Measurements from ENCODE around the gene TGFB2.

The TGFB2 gene

GRCh38 chr1:218371927-218372672 lies 27.0 kb downstream of the TGFB2 start:
- Histone ChIP-seq H3K4me3 (ENCODE audit: low read depth, low read length) (no peak overlapping the region), H3K36me3 (no peaks in the 10 kb centered on the region), H3K27me3 (no peaks in the 10 kb centered on the region), H3K4me1 (no peaks in the 10 kb centered on the region), H3K9me3 (no peaks in the 10 kb centered on the region)
- TF ChIP-seq CTCF (IDR thresholded peaks at IDR 0.05; ENCODE audit: low read depth, low read length), result no peak
- no peak for DNase-seq

DNA sequence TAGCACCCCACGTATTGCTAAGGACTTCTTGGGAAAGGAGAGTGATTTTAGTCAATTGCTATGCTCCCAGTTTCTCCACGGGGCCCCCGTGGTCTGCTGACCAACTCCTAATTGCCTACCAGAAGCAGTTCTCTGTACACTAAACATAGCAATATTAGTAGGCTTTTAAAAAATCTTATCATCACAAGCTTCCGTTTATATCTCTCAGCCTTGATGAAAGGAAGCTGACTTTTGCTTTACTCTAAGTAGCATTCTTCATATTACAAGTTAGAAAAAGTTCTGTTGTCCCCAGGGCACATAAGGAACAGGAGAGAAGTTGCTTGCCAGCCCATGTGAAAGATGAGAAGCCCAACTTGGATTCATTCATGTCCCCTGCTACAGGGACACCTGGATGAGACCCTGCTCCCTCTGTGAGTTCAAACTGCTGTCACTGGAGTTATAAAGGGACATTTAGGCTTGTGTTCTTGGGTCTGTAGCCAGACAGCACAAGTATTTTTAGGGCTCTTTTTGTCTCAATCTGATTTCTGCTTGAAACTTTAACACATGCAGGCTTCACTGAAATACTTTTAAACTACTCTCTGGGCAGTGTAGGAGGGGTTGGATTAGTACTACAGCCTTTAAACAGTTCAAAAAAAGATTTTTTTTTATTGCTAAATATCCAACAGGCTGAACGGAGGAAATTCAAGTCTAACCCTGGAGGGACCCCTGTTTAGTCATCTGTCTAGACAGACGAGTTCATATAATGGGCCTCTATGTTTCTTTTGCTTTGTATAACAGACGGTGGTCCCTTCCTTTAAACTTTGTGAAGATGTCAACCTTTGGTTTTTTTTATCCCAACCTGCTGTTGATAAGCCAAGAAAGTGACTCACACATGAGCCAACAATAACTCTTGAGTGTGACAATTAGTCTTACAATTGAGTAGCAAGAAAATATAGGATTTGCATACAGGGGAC lies 29.5 kb downstream of the TGFB2 start:
- no peak for TF ChIP-seq CTCF (IDR thresholded peaks at IDR 0.05; ENCODE audit: low read depth, low read length)
- Histone ChIP-seq H3K9me3 (no peaks in the 10 kb centered on the region), H3K27me3 (no peaks in the 10 kb centered on the region), H3K4me3 (ENCODE audit: low read depth, low read length) (no peak overlapping the region), H3K36me3 (no peaks in the 10 kb centered on the region), H3K4me1 (no peaks in the 10 kb centered on the region)
- no peak for DNase-seq

DNA sequence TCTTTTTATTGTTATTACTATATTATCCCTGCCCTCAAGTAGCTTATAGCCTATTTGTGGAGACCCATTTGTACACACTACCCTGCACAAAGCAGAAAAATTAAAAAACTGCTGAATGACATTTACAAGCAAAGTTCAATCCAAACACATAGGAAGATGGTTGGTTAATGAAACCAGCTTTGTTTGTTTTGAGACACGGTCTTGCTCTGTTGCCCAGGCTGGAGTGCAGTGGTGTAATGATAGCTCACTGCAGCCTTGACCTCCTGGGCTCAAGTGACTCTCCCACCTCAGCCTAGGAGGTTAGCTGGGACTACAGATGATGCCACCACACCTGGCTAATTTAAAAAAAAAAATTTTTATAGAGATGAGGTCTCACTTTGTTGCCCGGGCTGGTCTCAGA lies 31.6 kb downstream of the TGFB2 start:
- TF ChIP-seq CTCF (IDR thresholded peaks at IDR 0.05; ENCODE audit: low read depth, low read length), result no peak
- Histone ChIP-seq H3K4me1 (no peaks in the 10 kb centered on the region), H3K36me3 (no peaks in the 10 kb centered on the region), H3K27me3 (no peaks in the 10 kb centered on the region), H3K4me3 (ENCODE audit: low read depth, low read length) (no peak overlapping the region), H3K9me3 (no peaks in the 10 kb centered on the region)
- DNase-seq, result no peak

DNA sequence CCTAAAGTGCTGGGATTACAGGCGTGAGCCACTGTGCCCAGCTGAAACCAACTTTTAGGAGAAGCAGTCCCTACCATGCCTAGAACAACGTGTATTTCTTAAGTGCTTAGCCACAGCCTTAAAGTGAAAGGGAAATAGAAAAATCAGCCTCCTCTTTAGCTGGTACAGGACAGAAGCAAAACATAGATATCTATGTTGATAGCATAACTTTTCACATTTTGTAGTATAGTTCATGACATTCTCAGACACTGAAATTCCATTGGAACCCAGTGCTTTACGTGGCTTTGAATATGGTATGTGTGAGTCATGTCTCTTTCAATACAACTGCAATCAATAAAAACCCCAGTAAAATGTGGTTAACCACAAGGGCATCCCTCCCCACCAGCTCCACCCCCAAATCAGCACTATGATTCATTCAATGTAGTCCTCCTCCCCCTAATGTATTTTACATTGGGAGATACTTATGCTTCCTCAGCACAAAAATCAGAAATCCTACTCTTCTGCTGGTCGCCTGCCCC lies 32.1 kb downstream of the TGFB2 start:
- no peak for TF ChIP-seq CTCF (IDR thresholded peaks at IDR 0.05; ENCODE audit: low read depth, low read length)
- H3K27me3 ChIP-seq, result no peaks in the 10 kb centered on the region
- no peak overlapping the region for H3K4me3 ChIP-seq (ENCODE audit: low read depth, low read length)
- H3K4me1 ChIP-seq, result no peaks in the 10 kb centered on the region
- H3K36me3 ChIP-seq, result no peaks in the 10 kb centered on the region
- no peak for DNase-seq
- no peaks in the 10 kb centered on the region for H3K9me3 ChIP-seq

DNA sequence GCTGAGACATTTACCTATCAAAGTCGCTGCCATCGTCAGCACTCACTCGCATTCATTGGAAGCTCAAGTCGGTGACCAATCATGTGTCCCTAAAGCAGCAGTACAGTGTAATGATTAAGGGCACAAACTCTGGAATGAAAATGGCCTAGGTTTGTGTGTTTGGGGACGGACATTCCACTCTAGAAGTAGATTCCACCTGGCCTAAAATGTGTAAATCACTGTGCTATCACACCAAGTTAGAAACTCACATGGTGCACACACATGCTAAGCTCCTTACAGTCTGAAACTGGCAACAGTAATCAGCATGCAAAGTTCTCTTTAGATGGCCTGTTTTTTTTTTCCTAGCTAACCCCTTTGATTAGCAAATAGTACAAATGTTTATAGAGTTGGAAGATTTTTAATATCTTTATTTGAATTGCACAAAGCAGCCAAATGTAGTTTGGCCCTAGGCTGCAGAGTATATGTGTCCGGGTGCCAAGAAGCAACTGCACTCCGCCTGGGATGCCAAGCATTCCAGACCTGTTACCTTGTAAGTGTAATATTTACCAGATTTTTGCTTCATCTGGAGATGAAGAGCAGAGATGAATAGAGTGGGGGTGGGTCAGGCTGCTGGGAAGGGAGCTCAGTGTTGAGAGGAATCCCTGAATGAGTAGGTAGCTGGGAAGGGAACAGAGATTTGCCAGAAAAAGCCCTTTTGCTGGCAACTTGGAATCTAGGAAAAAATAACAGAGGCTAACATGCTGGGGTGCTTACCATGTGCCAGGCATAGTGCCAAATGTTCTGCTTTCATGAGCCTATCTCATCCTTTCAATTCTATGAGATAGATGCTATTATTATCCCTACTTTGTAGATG lies 35.2 kb downstream of the TGFB2 start:
- Histone ChIP-seq H3K4me3 (ENCODE audit: low read depth, low read length) (no peak overlapping the region), H3K9me3 (no peaks in the 10 kb centered on the region), H3K36me3 (no peaks in the 10 kb centered on the region), H3K4me1 (no peaks in the 10 kb centered on the region), H3K27me3 (no peaks in the 10 kb centered on the region)
- no peak for DNase-seq
- no peak for TF ChIP-seq CTCF (IDR thresholded peaks at IDR 0.05; ENCODE audit: low read depth, low read length)
